ENCODE measurements around the gene MALSU1. TPM values are rescaled to one million over a fixed set of nuclear protein-coding genes. Genes with fewer than 3 reads are reported as not detected.

The MALSU1 gene
- total RNA-seq, 1 experiment from 2014 or later: 114 TPM

DNA sequence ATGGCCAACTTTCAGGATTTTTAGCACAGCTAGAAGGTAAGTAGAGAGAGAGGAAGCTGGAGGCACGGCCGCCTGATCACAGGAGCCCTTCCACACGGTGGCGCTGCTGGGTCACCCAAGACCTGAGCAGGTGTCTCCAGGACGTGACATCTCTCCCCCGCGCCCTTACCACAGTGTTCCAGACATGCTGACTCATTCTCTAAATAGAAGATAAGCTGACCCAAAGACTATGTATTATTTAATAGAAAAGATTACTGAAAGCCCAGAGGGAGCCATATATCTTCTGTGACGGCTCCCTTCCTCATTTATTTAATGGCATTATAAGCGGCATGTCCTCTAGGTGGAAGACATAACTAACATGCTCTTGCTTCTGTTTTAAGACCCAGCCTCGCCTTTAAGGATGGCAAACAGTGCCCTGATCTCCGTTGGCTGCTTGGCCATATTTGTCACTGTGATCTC lies 26.0 kb upstream of the MALSU1 start:
- intact Hi-C loops (cut with micrococcal nuclease; ENCODE audit: unreplicated experiment): loop anchor here (1.0 to 10.0 kb wide), 7 partner anchors 25 to 440 kb away; no protein-coding TSS in a partner anchor
- CTCF ChIA-PET: interaction anchor here (0.5 to 3.5 kb wide), 40 partner anchors 10 to 440 kb away, joined by 3 to 46 read pairs (median 5); partner anchors contain the start of genes IGF2BP3 and MALSU1
- Mint-ChIP-seq H3K4me1 (ENCODE audit: low read depth, unreplicated experiment) (peaks cover 32% of the 10 kb centered on the region), H3K9me3 (ENCODE audit: low read depth, unreplicated experiment) (no peaks in the 10 kb centered on the region), H3K4me3 (ENCODE audit: low read depth, unreplicated experiment) (peak overlapping the region; percentile 42), H3K27me3 (ENCODE audit: unreplicated experiment) (no peaks in the 10 kb centered on the region), H3K36me3 (ENCODE audit: insufficient read depth, unreplicated experiment) (no peaks in the 10 kb centered on the region), H3K27ac (ENCODE audit: unreplicated experiment) (peak overlapping the region; percentile 77)
- peak; percentile 99 for DNase-seq
- TF ChIP-seq, protein P1, sequence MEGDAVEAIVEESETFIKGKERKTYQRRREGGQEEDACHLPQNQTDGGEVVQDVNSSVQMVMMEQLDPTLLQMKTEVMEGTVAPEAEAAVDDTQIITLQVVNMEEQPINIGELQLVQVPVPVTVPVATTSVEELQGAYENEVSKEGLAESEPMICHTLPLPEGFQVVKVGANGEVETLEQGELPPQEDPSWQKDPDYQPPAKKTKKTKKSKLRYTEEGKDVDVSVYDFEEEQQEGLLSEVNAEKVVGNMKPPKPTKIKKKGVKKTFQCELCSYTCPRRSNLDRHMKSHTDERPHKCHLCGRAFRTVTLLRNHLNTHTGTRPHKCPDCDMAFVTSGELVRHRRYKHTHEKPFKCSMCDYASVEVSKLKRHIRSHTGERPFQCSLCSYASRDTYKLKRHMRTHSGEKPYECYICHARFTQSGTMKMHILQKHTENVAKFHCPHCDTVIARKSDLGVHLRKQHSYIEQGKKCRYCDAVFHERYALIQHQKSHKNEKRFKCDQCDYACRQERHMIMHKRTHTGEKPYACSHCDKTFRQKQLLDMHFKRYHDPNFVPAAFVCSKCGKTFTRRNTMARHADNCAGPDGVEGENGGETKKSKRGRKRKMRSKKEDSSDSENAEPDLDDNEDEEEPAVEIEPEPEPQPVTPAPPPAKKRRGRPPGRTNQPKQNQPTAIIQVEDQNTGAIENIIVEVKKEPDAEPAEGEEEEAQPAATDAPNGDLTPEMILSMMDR (IDR thresholded peaks at IDR 0.05; ENCODE audit: unreplicated experiment): peak; percentile 98
- no TSS peak for BruUV-seq (replicated peaks)

DNA sequence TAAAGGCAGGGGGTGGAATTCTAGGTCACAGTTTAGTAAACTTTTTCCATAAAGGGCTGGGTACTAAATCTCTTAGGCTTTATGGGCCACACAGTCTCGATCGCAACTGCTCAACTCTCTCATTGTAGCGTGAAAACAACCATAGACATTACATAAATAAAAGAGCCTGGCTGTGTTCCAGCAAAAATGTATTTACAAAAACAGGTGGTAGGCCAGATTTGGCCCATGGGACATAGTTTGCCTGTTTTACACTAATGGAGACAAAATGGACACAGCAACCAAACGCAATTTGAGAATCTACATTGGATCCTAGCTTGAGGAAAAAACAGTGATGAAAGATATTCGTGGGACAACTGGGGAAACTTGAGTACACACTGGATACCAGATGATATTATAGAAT lies 23.2 kb upstream of the MALSU1 start:
- CTCF ChIA-PET: interaction anchor here (1.2 kb wide), 1 partner anchor 23 kb away, joined by 4 read pairs; no protein-coding TSS in a partner anchor
- no peak for DNase-seq
- H3K4me1 Mint-ChIP-seq (ENCODE audit: low read depth, unreplicated experiment): peaks cover 32% of the 10 kb centered on the region
- no peak overlapping the region for H3K27ac Mint-ChIP-seq (ENCODE audit: unreplicated experiment)
- intact Hi-C loops (cut with micrococcal nuclease; ENCODE audit: unreplicated experiment): loop anchor here (10.0 kb wide), 1 partner anchor 149 kb away; no protein-coding TSS in a partner anchor
- TF ChIP-seq, protein P1 (IDR thresholded peaks at IDR 0.05; ENCODE audit: unreplicated experiment): no peak
- H3K4me3 Mint-ChIP-seq (ENCODE audit: low read depth, unreplicated experiment): no peak overlapping the region
- no peaks in the 10 kb centered on the region for H3K27me3 Mint-ChIP-seq (ENCODE audit: unreplicated experiment)
- H3K36me3 Mint-ChIP-seq (ENCODE audit: insufficient read depth, unreplicated experiment): no peaks in the 10 kb centered on the region
- no TSS peak for BruUV-seq (replicated peaks)
- H3K9me3 Mint-ChIP-seq (ENCODE audit: low read depth, unreplicated experiment): no peaks in the 10 kb centered on the region

DNA sequence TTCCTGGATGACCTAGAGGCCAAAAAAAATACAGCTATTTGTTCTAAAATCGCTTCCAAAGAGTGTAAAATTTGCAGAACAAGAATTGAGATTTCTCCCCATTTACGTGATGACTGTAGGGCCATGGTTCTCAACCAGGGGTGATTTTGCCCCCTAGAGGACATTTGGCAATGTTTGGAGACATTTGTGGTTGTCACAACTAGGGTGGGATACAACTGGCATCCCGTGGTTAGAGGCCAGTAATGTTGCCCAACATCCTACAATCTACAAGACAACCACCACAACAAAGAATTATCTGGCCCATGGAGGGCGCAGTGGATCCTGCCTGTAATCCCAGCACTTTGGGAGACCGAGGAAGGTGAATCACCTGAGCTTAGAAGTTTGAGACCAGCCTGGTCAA lies 22.8 kb upstream of the MALSU1 start:
- no TSS peak for BruUV-seq (replicated peaks)
- H3K27ac Mint-ChIP-seq (ENCODE audit: unreplicated experiment): no peak overlapping the region
- H3K9me3 Mint-ChIP-seq (ENCODE audit: low read depth, unreplicated experiment): no peaks in the 10 kb centered on the region
- no peak overlapping the region for H3K4me3 Mint-ChIP-seq (ENCODE audit: low read depth, unreplicated experiment)
- DNase-seq: peak; percentile 20
- H3K4me1 Mint-ChIP-seq (ENCODE audit: low read depth, unreplicated experiment): peaks cover 32% of the 10 kb centered on the region
- TF ChIP-seq, protein P1 (IDR thresholded peaks at IDR 0.05; ENCODE audit: unreplicated experiment): peak; percentile 28
- CTCF ChIA-PET: interaction anchor here (0.7 to 1.2 kb wide), 3 partner anchors 22 to 268 kb away, joined by 3 to 4 read pairs (median 3); no protein-coding TSS in a partner anchor
- intact Hi-C loops (cut with micrococcal nuclease; ENCODE audit: unreplicated experiment): loop anchor here (10.0 kb wide), 1 partner anchor 148 kb away; no protein-coding TSS in a partner anchor
- H3K27me3 Mint-ChIP-seq (ENCODE audit: unreplicated experiment): no peaks in the 10 kb centered on the region
- H3K36me3 Mint-ChIP-seq (ENCODE audit: insufficient read depth, unreplicated experiment): no peaks in the 10 kb centered on the region

DNA sequence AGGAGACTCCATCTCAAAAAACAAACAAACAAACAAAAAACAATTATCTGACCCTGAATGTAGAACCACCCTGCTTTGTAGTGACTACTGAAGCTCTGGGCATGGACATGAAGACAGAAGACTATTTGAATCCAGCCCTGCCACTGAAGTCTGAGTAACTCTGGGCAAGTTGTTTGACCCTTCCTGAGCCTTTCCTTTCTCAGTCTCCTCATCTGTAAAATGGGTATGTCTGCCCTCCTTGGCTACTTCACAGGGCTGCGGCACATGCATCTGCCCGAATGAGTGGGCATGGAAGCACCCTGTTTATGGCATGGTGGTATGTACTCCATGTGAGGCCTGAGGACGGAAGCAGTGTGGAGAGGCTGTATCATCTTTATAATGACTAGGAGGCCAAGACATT lies 22.2 kb upstream of the MALSU1 start:
- intact Hi-C loops (cut with micrococcal nuclease; ENCODE audit: unreplicated experiment): loop anchor here (10.0 kb wide), 1 partner anchor 148 kb away; no protein-coding TSS in a partner anchor
- no TSS peak for BruUV-seq (replicated peaks)
- H3K27ac Mint-ChIP-seq (ENCODE audit: unreplicated experiment): no peak overlapping the region
- CTCF ChIA-PET: interaction anchor here (0.7 to 1.2 kb wide), 3 partner anchors 22 to 268 kb away, joined by 3 to 4 read pairs (median 3); no protein-coding TSS in a partner anchor
- peaks cover 30% of the 10 kb centered on the region for H3K4me1 Mint-ChIP-seq (ENCODE audit: low read depth, unreplicated experiment)
- no peak for DNase-seq
- H3K4me3 Mint-ChIP-seq (ENCODE audit: low read depth, unreplicated experiment): no peak overlapping the region
- no peaks in the 10 kb centered on the region for H3K27me3 Mint-ChIP-seq (ENCODE audit: unreplicated experiment)
- H3K9me3 Mint-ChIP-seq (ENCODE audit: low read depth, unreplicated experiment): no peaks in the 10 kb centered on the region
- H3K36me3 Mint-ChIP-seq (ENCODE audit: insufficient read depth, unreplicated experiment): no peaks in the 10 kb centered on the region
- TF ChIP-seq, protein P1 (IDR thresholded peaks at IDR 0.05; ENCODE audit: unreplicated experiment): no peak
